H1 (cell line): ENCODE results near the gene DDX49. TPM values are rescaled to one million over a fixed set of nuclear protein-coding genes. Genes with fewer than 3 reads are reported as not detected.

ENCODE experiments used
- CTCF ChIA-PET: fragments of 300-600 bp; sonication (Branson Sonifier 250); formaldehyde crosslinking; loops from one replicate; lab custom pipeline; 2021; ENCODE audit not compliant: partially characterized antibody; lab: Charles Lee
- POLR2A ChIA-PET: fragments of 300-600 bp; sonication (Branson Sonifier 250); formaldehyde crosslinking; loops from one replicate; lab custom pipeline; 2021; ENCODE audit warnings: inconsistent platforms; ENCODE audit not compliant: partially characterized antibody; lab: Charles Lee
- DNase-seq, 2 experiments: peaks; one replicate each; pipeline versions ENCODE4 v3.0.0 to v3.0.0-alpha.2; 2010 to 2022; ENCODE audit warnings: low spot score in 2 of 2, low read depth in 1 of 2, mixed read lengths in 1 of 2
- FAIRE-seq: peaks from 2 replicates; lab custom pipeline; 2011; peaks lifted over from hg19 to GRCh38; lab: Jason Lieb, UNC
- H2AFZ ChIP-seq: 2 replicates; pipeline ENCODE4 v1.8.1; 2012; ENCODE audit warnings: low read length, inconsistent platforms
- H2AK5ac ChIP-seq: 2 replicates; pipeline ENCODE4 v1.6.1; 2013; ENCODE audit warnings: low read depth, low read length
- H2BK120ac ChIP-seq: replicated peaks from 2 replicates; pipeline ENCODE3; 2013; ENCODE audit warnings: low read depth, low read length, inconsistent platforms
- H2BK12ac ChIP-seq: 2 replicates; pipeline ENCODE4 v1.6.1; 2013; ENCODE audit warnings: low read depth, low read length
- H2BK15ac ChIP-seq: 2 replicates; pipeline ENCODE4 v1.6.1; 2013; ENCODE audit warnings: low read length
- H2BK20ac ChIP-seq: 2 replicates; pipeline ENCODE4 v1.6.1; 2013; ENCODE audit warnings: low read length
- H2BK5ac ChIP-seq: 2 replicates; pipeline ENCODE4 v1.6.1; 2013; ENCODE audit warnings: low read depth, low read length
- H3K14ac ChIP-seq: 2 replicates; pipeline ENCODE4 v1.6.1; 2013; ENCODE audit warnings: inconsistent platforms; ENCODE audit not compliant: insufficient read length
- H3K18ac ChIP-seq: 2 replicates; pipeline ENCODE4 v1.6.1; 2013; ENCODE audit warnings: low read length; ENCODE audit errors: extremely low read depth
- H3K23ac ChIP-seq: 2 replicates; pipeline ENCODE4 v1.6.1; 2013; ENCODE audit warnings: inconsistent platforms; ENCODE audit not compliant: insufficient read length
- H3K23me2 ChIP-seq: 2 replicates; pipeline ENCODE4 v1.6.1; 2013; ENCODE audit warnings: low read depth, low read length
- H3K27ac ChIP-seq: 2 replicates; pipeline ENCODE4 v1.6.1; 2011; ENCODE audit warnings: low read depth, low read length, inconsistent platforms
- H3K27me3 ChIP-seq, 4 experiments: replicated peaks in 1 of 4; 1 replicate in 1 of 4; 2 replicates in 3 of 4; pipeline versions ENCODE4 v1.6.1 to v1.8.1; 2011 to 2013; ENCODE audit warnings: low read length in 3 of 4, mild to moderate bottlenecking in 3 of 4, inconsistent platforms in 2 of 4, mixed read lengths in 2 of 4, moderate library complexity in 1 of 4; ENCODE audit not compliant: control insufficient read depth in 3 of 4, insufficient read depth in 3 of 4; ENCODE audit errors: extremely low read depth in 1 of 4
- H3K36me3 ChIP-seq, 4 experiments: 2 replicates each; pipeline versions ENCODE4 v1.6.1 to v1.8.1; 2011 to 2013; ENCODE audit warnings: mild to moderate bottlenecking in 4 of 4, low read length in 3 of 4, moderate library complexity in 2 of 4, control low read depth in 1 of 4, inconsistent platforms in 1 of 4; ENCODE audit not compliant: insufficient read depth in 4 of 4, control insufficient read depth in 2 of 4
- H3K4ac ChIP-seq: replicated peaks from 2 replicates; pipeline ENCODE3; 2013; ENCODE audit warnings: low read length, low read depth, mixed read lengths, inconsistent platforms; ENCODE audit not compliant: insufficient read length
- H3K4me1 ChIP-seq, 4 experiments: replicated peaks in 1 of 4; 1 replicate in 1 of 4; 2 replicates in 3 of 4; pipeline versions ENCODE4 v1.6.1 to v1.8.1; 2011 to 2013; ENCODE audit warnings: low read length in 3 of 4, inconsistent platforms in 2 of 4, mixed read lengths in 1 of 4; ENCODE audit not compliant: insufficient read depth in 4 of 4, control insufficient read depth in 3 of 4
- H3K4me2 ChIP-seq, 2 experiments: 2 replicates each; pipeline versions ENCODE4 v1.6.1 to v1.8.1; 2011 to 2013; ENCODE audit warnings: low read depth in 2 of 2, low read length in 2 of 2, control low read depth in 1 of 2, inconsistent platforms in 1 of 2, mild to moderate bottlenecking in 1 of 2; ENCODE audit not compliant: insufficient read depth in 1 of 2
- H3K4me3 ChIP-seq, 4 experiments: fragments of 200-600, 300-600 bp in 1 of 4; sonication (generic), shearing (Covaris generic), sonication (Bioruptor Twin) in 1 of 4; 2 replicates each; pipeline versions ENCODE4 v1.5.1 to v1.8.1; 2011 to 2016; ENCODE audit warnings: low read length in 4 of 4, low read depth in 3 of 4, control low read depth in 2 of 4, inconsistent platforms in 2 of 4, mild to moderate bottlenecking in 2 of 4, mixed read lengths in 1 of 4, moderate library complexity in 1 of 4; ENCODE audit not compliant: insufficient read depth in 2 of 4; ENCODE audit errors: extremely low read depth in 1 of 4
- H3K56ac ChIP-seq: replicated peaks from 2 replicates; pipeline ENCODE3; 2013; ENCODE audit warnings: low read depth, mild to moderate bottlenecking, mixed read lengths, low read length, inconsistent platforms; ENCODE audit not compliant: insufficient read length
- H3K79me1 ChIP-seq: 2 replicates; pipeline ENCODE4 v1.6.1; 2013; ENCODE audit warnings: low read depth, low read length, control low read depth
- H3K79me2 ChIP-seq, 2 experiments: 2 replicates each; pipeline versions ENCODE4 v1.6.1 to v1.8.1; 2012 to 2013; ENCODE audit warnings: low read length in 2 of 2, mild to moderate bottlenecking in 2 of 2, inconsistent platforms in 1 of 2; ENCODE audit not compliant: insufficient read depth in 2 of 2, control insufficient read depth in 1 of 2
- H3K9ac ChIP-seq, 4 experiments: replicated peaks in 1 of 4; 1 replicate in 1 of 4; 2 replicates in 3 of 4; pipeline versions ENCODE4 v1.6.1 to v1.8.1; 2011 to 2013; ENCODE audit warnings: low read depth in 3 of 4, low read length in 3 of 4, control low read depth in 2 of 4, mild to moderate bottlenecking in 2 of 4, moderate library complexity in 2 of 4, inconsistent platforms in 1 of 4; ENCODE audit errors: extremely low read depth in 1 of 4
- H3K9me3 ChIP-seq, 2 experiments: 2 replicates each; pipeline versions ENCODE4 v1.6.1 to v1.8.1; 2012 to 2013; ENCODE audit warnings: mild to moderate bottlenecking in 2 of 2, moderate library complexity in 2 of 2, control low read depth in 1 of 2, inconsistent platforms in 1 of 2, low read depth in 1 of 2, low read length in 1 of 2, mixed read lengths in 1 of 2; ENCODE audit not compliant: insufficient read depth in 2 of 2
- H4K20me1 ChIP-seq, 2 experiments: replicated peaks in 1 of 2; 2 replicates each; pipeline versions ENCODE3 to v1.8.1; 2011 to 2013; ENCODE audit warnings: inconsistent platforms in 2 of 2, low read length in 2 of 2, mild to moderate bottlenecking in 1 of 2; ENCODE audit not compliant: insufficient read depth in 2 of 2, control insufficient read depth in 1 of 2
- H4K5ac ChIP-seq: 2 replicates; pipeline ENCODE4 v1.6.1; 2013; ENCODE audit warnings: low read length, low read depth, mixed read lengths, inconsistent platforms; ENCODE audit not compliant: insufficient read length
- H4K8ac ChIP-seq: 2 replicates; pipeline ENCODE4 v1.8.0; 2013; ENCODE audit warnings: mild to moderate bottlenecking, moderate library complexity, low read length, inconsistent platforms; ENCODE audit not compliant: insufficient read depth; ENCODE audit errors: extremely low read depth
- H4K91ac ChIP-seq: replicated peaks from 2 replicates; pipeline ENCODE3; 2013; ENCODE audit warnings: low read length, mixed read lengths, inconsistent platforms; ENCODE audit not compliant: insufficient read length
- CBX8 ChIP-seq: fragments of 300-800, 300-1000 bp; sonication (generic); IDR thresholded peaks from 2 replicates; pipeline ENCODE4 v1.7.1; 2016; ENCODE audit warnings: low read depth, low read length, borderline replicate concordance
- CREB1 ChIP-seq: IDR thresholded peaks from 2 replicates; pipeline ENCODE4 v1.6.1; 2012; ENCODE audit warnings: inconsistent platforms
- EP300 ChIP-seq, 2 experiments: IDR thresholded peaks; 1 replicate in 1 of 2; 2 replicates in 1 of 2; pipeline ENCODE4 v1.6.1; 2011 to 2012; ENCODE audit warnings: low read depth in 2 of 2, low read length in 2 of 2, mild to moderate bottlenecking in 2 of 2, borderline replicate concordance in 1 of 2, inconsistent platforms in 1 of 2, moderate library complexity in 1 of 2
- HDAC6 ChIP-seq: IDR thresholded peaks from one replicate; pipeline ENCODE4 v1.7.1; 2012; ENCODE audit warnings: low read depth, mild to moderate bottlenecking, inconsistent platforms, low read length, moderate library complexity
- KDM1A ChIP-seq: fragments of 200-600, 300-600 bp; sonication (generic); IDR thresholded peaks from 2 replicates; pipeline ENCODE4 v1.7.1; 2016; ENCODE audit warnings: mild to moderate bottlenecking, low read length, borderline replicate concordance
- NANOG ChIP-seq: IDR thresholded peaks from 2 replicates; pipeline ENCODE4 v1.6.1; 2011; ENCODE audit warnings: low read length, low read depth, mild to moderate bottlenecking, inconsistent platforms; ENCODE audit not compliant: insufficient read depth, poor library complexity, severe bottlenecking
- RBBP5 ChIP-seq: IDR thresholded peaks from 2 replicates; pipeline ENCODE4 v1.7.1; 2012; ENCODE audit warnings: low read depth, mild to moderate bottlenecking, inconsistent platforms, low read length, moderate library complexity, borderline replicate concordance
- RNF2 ChIP-seq: fragments of 200-900, 300-1000 bp; sonication (generic); IDR thresholded peaks from 2 replicates; pipeline ENCODE4 v1.7.1; 2016; ENCODE audit warnings: borderline replicate concordance, low read depth, mild to moderate bottlenecking, antibody characterized with exemption, low read length; ENCODE audit not compliant: poor library complexity, severe bottlenecking; ENCODE audit errors: missing control alignments
- SIX5 ChIP-seq: IDR thresholded peaks from 2 replicates; pipeline ENCODE4 v1.6.1; 2011; ENCODE audit warnings: mild to moderate bottlenecking, low read depth, low read length
- TAF7 ChIP-seq: optimal IDR thresholded peaks from 2 replicates; pipeline ENCODE3; 2011; ENCODE audit warnings: low read depth, mild to moderate bottlenecking, inconsistent platforms, low read length, moderate library complexity, borderline replicate concordance
- TEAD4 ChIP-seq: IDR thresholded peaks from 2 replicates; pipeline ENCODE4 v1.6.1; 2012; ENCODE audit warnings: low read depth, low read length, inconsistent platforms, mixed read lengths
- WGBS, 2 experiments: shearing (Covaris generic) in 1 of 2; methylation state at CpG; one replicate each; pipeline versions ENCODE4 v1.1.6 to v1.1.7; 2013 to 2015; ENCODE audit warnings: low lambda C conversion rate in 2 of 2, mixed read lengths in 2 of 2, inconsistent platforms in 1 of 2, low coverage in 1 of 2, missing lambda C conversion rate in 1 of 2; ENCODE audit not compliant: insufficient replicate concordance in 2 of 2, insufficient coverage in 1 of 2, insufficient read length in 1 of 2; ENCODE audit errors: extremely low coverage in 1 of 2, missing lambda C conversion rate in 1 of 2; 5-methylcytosine and 5-hydroxymethylcytosine counted together
- polyA plus RNA-seq, 7 experiments: library from polyadenylated mRNA; depleted of rRNA in 3 of 7; stranded (reverse) in 5 of 7; unstranded in 2 of 7; fragments of >200 nt in 5 of 7; fragments of 200-250 nt in 2 of 7; gene quantifications; 1 replicate in 5 of 7; 2 replicates in 1 of 7; 4 replicates in 1 of 7; pipeline versions ENCODE4 v1.2.1 to v1.2.3, GENCODE V29; 2011 to 2013; ENCODE audit warnings: missing spikeins in 2 of 7, mixed read lengths in 2 of 7
- total RNA-seq: library from RNA; stranded (reverse); fragmentation: NEBNext Ultra II Directional; extraction: Animal tissue kit (Norgen Biotek cat#: 25700); gene quantifications from 2 replicates; pipeline ENCODE4 v1.2.1, GENCODE V29; 2021

DDX49 gene
- total and polyA plus RNA-seq, 2 of the 8 experiments (the other 6 are each of a cell fraction or from before 2014, with no cell fraction given) = 41.3 to 46.5 TPM

- no peak overlapping the region for H3K14ac ChIP-seq
- H2AK5ac ChIP-seq = no peak overlapping the region
- no peak overlapping the region for H3K27ac ChIP-seq
- ChIA-PET POLR2A (interaction anchor here (0.5 to 2.2 kb wide), 9 partner anchors 8 to 193 kb away, joined by 3 to 8 read pairs (median 3); no protein-coding TSS in a partner anchor), CTCF (interaction anchor here (1.1 to 1.3 kb wide), 2 partner anchors 42 to 44 kb away, joined by 3 read pairs; no protein-coding TSS in a partner anchor)
- no peak overlapping the region for H3K18ac ChIP-seq
- 81% methylated on average over 6 of the region's 6 CpGs; no CpG with 5 or more reads in 1 of the 2 experiments for WGBS, 2 experiments
- no peak overlapping the region for H3K23ac ChIP-seq
- H4K20me1 ChIP-seq = peaks cover 1 to 2% of the 10 kb centered on the region in 2 experiments
- H3K4me3 ChIP-seq = no peak overlapping the region
- no peaks in the 10 kb centered on the region for H3K27me3 ChIP-seq
- peaks cover 0 to 5% of the 10 kb centered on the region in 2 experiments; a peak in 1 of 4 replicates for H3K79me2 ChIP-seq
- H4K91ac ChIP-seq = no peak overlapping the region
- no peak overlapping the region for H4K5ac ChIP-seq
- no peak overlapping the region for H2BK12ac ChIP-seq
- no peak overlapping the region for H3K4ac ChIP-seq
- H4K8ac ChIP-seq = no peak overlapping the region
- no peak for DNase-seq
- H3K23me2 ChIP-seq = peaks cover 10% of the 10 kb centered on the region; the same call in 1 of the 2 replicates
- no peak overlapping the region for H2BK20ac ChIP-seq
- no peaks in the 10 kb centered on the region for H3K9me3 ChIP-seq
- H3K4me1 ChIP-seq = peaks cover 5 to 18% (median 9%) of the 10 kb centered on the region in 4 experiments
- no peak for TF ChIP-seq RNF2
- TF ChIP-seq TEAD4 = no peak
- no peak for TF ChIP-seq TAF7
- no peak for TF ChIP-seq NANOG
- TF ChIP-seq CREB1 = no peak
- no peak for TF ChIP-seq RBBP5
- TF ChIP-seq HDAC6 = no peak
- TF ChIP-seq EP300 (IDR thresholded peaks at IDR 0.05; ENCODE audit: borderline replicate concordance in 1 of 2, low read depth in 2 of 2, low read length in 2 of 2) = no peak
- no peak for TF ChIP-seq SIX5
- no peak for TF ChIP-seq CBX8
- no peak for TF ChIP-seq KDM1A
- no peak overlapping the region for H2AFZ ChIP-seq
- no peak overlapping the region for H2BK120ac ChIP-seq
- peaks cover under 1 to 14% (median 4%) of the 10 kb centered on the region in 4 experiments; a peak in 4 of 8 replicates for H3K36me3 ChIP-seq
- FAIRE-seq = no peak
- no peak overlapping the region for H3K56ac ChIP-seq
- H2BK15ac ChIP-seq = no peak overlapping the region
- no peak overlapping the region for H2BK5ac ChIP-seq
- peaks cover 3% of the 10 kb centered on the region; the same call in 1 of the 2 replicates for H3K79me1 ChIP-seq
- no peak overlapping the region for H3K4me2 ChIP-seq
- H3K9ac ChIP-seq = no peak overlapping the region
These were observed 23.2 kb downstream of the DDX49 start for GRCh38 chr19:18942692-18943091.
